ENCODE results near the gene ALK. TPM values are rescaled to one million over a fixed set of nuclear protein-coding genes. Genes with fewer than 3 reads are reported as not detected.
"Not testable (repeated sequence)": the region's sequence is repeated elsewhere in the genome, so short reads cannot be mapped to it uniquely, and the experiment has no call there.

ALK gene
- total RNA-seq, 1 donor from 2014 or later, result not detected

DNA sequence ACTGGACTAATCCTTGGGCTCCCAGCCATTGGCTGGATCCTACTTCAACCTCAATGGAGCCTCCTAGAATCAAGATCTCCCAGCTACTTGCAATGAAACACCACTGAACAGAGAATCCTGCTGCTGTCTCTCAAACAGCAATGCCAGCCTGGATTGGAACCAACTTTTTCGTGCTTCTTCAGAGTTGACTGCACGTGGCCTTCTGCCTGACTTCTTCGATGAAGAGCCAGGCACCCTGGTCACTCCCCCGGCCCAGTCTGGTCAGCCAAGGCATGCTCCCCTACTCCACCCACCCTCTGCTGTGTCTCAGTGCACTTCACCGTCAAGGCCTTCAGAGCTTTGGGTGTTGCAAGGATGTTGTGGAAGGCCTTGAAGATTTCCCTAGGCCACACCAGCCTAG lies 657.5 kb downstream of the ALK start:
- DNase-seq, result no peak

DNA sequence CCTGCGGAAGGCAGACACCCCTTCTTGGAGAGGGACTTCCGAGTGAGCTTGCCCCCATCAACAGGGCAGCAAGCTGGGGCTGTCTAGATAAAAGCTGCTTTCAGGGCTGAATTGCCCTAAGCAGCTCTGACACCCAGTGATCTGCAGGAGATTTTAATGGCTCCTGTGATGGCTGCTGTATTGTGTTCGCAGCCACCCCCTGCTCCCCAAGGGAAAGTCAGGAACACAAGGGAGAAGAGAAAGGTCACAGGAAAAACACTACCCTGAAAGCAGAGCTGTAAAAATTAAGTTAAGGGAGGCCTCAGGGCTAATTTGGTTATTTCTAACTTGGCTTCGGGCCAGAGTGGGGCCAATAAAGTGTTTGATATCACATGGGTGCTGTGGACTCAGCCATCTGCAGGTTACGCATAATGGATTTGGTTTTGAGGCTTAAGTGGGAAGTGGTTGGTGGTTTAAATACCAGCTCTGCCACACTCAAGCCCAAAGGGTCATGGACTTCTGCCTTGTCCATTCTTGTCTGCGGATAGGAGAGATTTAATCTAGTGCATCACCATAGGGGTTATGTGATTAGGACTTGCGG lies 658.6 kb downstream of the ALK start:
- no peak for DNase-seq

DNA sequence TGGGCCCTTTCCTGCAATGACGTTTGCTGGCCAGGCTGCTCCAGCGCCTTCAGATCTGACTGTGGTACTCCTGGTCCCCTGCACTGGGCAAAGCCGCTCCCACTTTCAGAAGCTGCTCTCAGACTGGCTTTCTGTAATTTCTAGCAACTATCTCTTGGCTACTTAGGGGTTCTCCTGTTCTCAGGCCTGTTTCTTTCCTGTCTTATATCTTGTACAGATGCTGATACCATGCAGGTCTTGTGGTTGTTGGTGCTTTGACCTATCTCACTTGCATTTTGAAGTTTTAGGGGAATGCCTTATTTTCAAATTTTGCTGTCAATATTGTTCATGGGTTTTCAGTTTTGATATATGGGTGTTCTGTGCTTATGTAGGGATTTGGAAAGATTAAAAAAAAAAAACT lies 660.4 kb downstream of the ALK start:
- peak; percentile 7 for DNase-seq

DNA sequence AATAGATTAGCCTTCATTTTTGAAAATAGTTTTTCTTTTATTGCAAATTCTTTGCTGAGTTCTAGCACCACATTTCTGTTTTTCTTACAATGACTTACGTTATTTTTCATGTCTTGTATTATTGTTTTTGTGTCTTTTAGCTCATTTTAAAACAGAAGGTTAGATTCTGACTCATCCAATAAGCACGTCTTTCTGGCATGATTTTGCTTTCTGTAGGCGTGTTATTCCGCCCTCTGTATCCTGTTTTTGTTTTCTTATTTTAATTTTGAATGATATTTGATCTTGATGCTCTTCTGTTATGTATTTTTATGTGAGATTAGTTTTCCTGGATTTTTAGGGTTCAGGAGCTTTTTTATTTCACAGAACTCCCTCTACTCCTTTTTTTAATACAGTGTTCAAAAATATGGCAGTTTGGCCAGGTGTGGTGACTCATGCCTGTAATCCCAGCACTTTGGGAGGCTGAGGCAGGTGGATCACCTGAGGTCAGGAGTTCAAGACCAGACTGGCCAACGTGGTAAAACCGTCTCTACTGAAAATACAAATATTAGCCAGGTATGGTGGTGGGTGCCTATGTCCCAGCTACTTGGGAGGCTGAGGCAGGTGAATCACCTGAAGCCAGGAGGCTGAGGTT lies 661.1 kb downstream of the ALK start:
- DNase-seq, result peak; percentile 75

DNA sequence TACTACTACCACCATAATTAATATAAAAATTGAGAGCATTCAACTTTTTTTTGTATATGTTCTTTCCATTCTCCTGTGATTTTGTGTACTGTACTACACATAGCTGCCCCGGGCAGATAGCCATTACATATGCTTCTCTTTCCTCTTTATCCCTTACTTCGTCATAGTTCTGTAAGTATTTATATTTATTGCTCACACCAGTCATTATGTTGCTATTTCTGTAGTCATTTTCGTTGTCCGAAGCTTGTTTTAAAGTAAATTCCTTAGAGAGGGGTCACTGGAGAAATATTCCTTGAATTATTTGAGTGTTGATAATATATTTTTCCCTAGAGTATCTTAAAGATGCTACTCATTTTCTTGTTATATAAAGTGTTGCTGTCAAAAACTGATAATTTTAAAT lies 662.2 kb downstream of the ALK start:
- peak; percentile 11 for DNase-seq

DNA sequence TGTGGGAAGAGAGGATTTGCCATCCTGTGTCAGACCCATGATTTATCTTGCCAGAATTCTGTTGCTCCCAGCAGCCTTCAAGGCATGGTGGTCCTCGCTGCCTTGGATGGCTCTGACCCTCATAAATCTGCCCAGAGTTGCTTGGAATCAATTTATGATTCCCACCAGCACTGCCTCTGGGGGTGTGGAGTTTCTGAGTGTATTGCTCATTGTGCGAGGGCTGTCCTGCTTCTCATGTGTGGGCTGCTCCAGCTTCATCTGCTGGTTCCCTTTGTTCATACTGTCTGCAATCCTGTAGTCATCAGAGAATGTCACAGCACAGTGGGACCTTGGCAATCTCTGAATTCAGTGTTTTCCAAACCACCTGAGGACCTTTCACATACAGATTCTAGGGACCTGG lies 666.4 kb downstream of the ALK start:
- no peak for DNase-seq

DNA sequence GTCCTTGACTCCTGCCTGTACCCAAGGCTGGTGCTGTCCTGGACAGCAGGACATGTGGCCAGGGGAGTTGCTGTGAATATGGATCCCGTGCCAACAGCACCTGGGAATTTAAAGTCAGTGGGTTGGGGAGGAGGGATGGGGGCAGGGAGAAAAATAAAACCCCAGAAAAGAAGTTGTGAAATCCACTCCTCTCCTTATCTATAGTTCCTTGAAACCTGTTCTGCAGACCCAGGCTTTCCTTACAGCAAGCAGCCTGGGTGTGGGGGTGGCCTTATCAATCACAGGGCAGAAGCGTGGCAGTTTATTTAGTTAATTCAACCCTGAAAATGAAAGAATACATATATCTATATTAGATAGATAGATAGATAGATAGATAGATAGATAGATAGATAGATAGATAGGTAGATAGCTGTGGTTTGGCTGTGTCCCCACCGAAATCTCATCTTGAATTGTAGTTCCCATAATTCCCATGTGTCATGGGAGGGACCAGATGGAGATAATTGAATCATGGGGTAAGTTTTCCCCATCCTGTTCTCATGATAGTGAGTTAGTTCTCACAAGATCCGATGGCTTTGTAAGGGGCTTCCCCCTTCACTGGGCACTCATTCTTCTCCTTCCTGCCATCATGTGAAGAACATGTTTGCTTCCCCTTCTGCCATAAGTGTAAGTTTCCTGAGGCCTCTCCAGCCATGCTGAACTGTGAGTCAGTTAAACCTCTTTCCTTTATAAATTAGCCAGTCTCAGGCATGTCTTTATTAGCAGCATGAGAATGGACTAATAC lies 667.7 kb downstream of the ALK start:
- not testable (repeated sequence) for DNase-seq

DNA sequence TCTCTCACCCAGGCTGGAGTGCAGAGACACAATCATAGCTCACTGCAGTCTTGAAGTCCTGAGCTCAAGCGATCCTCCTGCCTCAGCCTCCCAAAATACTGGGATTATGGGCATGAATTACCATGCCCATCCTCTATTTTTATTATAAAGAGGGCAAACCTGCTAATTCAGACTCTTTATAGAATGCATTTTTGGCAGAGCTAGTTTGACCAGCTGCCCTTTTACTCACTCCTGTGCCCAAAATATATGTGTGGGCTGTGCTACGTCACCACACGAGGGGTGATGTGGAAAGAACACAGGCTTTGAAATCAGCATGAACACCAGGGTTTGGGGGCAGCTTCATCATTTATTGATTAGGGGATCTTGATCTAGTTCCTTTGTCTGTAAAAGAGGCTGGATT lies 668.4 kb downstream of the ALK start:
- no peak for DNase-seq

DNA sequence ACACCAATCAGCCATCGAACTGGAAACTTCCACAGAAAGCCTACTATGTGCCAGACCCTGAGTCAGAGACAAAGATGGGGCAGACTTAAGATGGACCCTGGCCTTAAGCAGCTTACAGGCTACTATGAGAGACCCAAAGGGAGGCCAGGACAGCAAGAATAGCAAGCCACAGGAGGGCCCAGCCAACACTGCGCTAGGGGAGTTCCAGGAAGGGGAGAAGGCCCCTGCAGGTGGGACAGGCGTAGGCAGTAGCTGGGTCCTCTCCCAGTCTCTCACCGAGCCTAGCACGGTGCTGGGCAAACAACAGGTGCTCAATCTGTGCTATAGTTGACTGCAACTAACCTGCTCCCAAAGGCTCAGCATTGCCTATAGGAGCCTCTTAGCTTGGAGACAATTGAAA lies 670.0 kb downstream of the ALK start:
- no peak for DNase-seq

DNA sequence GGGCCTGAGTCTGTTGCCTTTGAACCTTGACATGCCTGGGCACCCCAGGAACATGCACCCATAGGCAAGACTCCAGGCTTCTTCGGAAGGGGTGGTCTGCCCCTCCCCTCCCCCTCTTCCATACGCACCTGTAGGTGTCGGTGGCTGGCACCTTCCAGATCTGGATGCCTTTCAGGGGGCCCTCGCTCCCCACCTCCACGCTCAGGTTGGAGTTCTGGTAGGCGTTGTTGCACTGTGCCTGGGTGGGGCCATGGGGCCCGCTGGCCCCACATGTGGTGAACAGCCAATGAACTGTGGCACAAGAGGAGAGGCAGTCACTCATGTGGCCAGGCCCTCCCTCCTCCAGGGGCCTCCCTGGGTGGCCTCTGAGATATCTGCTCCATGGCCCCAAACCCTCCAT lies 670.4 kb downstream of the ALK start:
- no peak for DNase-seq

DNA sequence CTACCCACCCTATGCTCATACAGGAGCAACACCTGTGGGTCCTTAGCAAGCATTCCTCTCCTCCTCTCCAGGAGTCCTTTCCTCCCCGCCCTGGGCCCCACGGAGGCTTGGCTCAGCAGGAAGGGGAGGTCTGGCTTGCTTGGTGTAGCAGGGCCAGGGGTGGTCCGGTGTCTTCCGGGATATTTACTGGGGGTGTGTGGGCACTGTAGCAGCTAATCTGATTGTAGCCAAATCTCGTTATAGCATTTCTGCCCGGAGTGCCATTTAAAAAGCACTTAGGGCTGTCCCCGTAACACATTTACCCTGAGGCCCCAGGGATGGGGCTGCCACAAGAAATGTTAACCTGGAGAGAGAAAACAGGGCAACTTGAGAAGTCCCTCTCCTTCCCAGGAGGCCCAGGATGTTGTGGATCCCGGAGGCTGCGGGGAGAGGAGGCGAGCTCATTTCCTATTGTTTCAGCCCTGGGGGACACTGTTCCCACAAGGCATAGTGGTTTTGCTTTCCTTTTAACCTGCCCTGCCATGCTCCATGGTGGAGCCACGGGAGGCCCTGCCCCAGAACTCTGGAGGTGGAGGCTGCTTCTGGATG lies 671.6 kb downstream of the ALK start:
- DNase-seq, result no peak

DNA sequence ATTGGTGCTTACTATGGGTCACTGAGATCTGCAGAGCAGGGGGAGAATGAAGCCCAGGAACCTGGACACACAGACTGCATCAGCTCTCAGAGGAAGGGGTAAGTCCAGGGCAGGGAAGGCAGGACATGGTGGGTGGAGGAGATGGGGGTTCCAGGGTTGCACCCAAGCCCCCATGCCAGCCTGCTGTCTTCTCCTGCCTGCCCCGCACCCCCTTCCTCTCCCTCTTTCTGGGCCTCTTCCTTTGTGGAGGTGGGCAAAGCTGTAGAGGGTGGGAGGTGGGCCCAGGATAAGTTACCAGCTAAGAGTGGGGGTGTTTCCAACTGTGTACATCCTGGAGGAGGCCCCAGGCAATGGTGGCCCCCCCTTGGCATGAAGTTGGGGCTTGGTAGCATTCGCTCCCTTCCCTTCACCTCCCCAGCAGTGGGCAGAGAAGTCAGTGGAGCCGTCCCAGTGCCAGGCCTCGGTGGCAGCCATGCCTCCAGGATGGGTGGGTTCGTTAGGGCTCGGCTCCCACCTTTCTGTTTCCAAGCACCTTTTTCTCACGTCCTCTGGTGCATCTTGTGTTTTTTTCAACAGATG lies 674.0 kb downstream of the ALK start:
- no peak for DNase-seq

DNA sequence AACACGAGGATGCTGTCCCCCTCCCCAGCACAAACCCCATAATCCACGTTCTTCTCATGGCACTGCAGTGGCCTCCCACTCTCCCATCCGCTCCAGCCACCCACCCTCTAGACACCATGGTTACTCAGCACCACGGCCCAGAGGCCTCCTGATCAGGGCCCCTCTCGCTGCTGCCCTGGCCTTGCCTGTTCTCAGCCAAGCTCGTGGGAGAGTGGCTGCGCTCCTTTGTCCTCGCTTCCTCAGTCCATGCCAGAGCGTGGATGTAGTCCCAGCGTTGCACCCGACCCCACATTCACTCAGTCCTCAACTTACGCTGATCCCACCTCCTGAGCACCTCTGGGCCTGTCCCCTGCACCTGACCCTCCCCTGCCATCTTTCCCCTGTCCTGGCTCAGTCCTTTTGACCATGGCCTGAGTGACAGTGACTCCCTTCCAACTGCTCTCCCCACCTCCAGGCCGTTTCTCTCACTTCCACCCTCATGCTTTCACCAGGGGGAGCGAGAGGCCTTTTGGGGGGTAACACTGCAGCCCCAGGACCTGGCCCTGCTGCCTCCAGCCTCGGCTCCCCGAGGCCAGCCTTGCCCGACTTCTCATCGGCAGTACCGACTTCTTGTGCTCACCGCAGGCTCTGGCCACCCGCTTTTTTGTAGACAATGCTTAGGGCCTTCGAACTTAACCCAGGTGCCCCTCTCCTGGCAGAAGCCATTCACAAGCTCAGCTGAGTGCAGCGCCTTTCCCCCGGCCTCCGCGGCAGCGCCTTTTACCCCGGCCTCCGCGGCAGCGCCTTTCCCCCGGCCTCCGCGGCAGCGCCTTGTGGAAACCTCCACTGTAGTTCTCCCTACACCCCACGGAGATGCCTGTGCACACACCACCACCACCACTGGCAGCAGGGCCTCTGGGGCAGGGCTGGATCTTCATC lies 674.7 kb downstream of the ALK start:
- no peak for DNase-seq

DNA sequence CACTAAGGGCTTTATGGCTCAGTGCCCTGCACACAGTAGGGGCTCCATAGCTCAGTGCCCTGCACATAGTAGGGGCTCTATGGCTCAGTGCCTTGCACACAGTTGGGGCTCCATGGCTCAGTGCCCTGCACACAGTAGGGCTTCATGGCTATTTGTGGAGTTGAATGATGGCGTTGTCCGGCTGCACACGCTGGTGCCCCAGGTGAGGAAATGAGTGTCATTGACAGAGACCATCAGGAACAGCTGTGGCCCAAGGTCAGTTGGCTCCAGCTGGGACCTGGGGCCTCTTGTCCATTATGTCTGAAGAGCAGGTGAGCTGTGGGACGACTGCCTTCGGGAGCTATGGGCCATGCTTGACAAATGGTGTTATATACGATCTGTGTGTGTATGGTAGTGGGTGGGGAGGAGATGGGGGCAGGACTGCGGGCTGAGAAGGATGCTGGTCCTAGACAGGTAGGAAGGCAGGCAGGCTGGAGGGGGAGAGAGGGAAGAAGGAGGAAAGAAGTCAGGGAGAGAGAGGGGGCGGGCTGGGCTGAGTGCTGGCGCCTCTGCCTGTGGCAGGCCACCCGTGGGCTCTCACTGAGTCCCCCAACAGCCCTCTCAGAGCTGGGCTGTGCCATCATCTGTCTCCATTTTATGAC lies 675.5 kb downstream of the ALK start:
- no peak for DNase-seq

DNA sequence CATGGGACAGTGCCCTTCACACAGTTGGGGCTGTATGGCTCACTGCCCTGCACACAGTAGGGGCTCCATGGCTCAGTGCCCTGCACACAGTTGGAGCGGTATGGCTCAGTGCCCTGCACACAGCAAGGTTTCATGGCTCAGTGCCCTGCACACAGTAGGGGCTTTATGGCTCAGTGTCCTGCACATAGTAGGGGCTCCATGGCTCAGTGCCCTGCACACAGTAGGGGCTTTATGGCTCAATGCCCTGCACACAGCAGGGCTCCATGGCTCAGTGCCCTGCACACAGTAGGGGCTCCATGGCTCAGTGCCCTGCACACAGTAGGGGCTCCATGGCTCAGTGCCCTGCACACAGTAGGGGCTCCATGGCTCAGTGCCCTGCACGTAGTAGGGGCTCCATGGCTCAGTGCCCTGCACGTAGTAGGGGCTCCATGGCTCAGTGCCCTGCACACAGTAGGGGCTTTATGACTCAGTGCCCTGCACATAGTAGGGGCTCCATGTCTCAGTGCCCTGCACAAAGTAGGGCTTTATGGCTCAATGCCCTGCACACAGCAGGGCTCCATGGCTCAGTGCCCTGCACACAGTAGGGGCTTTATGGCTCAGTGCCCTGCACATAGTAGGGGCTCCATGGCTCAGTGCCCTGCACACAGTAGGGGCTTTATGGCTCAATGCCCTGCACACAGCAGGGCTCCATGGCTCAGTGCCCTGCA lies 676.2 kb downstream of the ALK start:
- DNase-seq, result not testable (repeated sequence)

DNA sequence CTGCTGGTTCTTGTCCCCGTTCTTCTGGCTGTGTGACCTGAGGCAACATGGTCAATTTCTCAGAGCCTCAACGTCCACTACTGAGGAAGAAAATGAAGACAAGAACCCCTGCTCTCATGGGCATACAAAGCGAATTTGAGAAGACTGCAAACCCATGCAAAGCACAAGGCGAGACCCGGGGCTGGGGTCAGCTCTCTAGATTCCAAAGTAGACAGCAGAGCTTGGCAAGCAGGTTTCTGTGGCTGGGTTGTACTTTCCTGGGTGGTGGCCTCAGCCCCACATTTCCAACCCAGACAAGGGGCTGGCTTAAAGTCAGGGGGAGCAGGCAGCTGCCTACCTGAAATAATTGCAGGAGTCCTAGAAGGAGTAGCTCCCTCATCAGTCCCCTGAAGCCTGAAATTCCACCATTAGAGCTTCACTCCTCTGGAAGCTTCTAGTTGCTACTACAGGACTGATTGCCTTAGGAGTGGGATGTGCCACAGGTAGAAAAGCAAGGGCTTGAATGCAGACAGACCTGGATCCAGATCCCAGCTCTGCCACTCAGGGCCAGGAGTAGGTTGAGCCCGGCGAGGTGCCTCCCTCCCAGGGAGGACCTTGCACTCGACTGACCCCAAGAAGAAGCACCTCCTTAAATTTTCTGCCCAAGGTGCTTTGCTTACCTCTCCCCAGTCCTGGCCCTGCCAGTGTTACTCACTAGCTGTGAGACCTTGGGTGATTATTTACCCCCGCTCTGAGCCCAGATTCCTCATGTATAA lies 678.6 kb downstream of the ALK start:
- no peak for DNase-seq

DNA sequence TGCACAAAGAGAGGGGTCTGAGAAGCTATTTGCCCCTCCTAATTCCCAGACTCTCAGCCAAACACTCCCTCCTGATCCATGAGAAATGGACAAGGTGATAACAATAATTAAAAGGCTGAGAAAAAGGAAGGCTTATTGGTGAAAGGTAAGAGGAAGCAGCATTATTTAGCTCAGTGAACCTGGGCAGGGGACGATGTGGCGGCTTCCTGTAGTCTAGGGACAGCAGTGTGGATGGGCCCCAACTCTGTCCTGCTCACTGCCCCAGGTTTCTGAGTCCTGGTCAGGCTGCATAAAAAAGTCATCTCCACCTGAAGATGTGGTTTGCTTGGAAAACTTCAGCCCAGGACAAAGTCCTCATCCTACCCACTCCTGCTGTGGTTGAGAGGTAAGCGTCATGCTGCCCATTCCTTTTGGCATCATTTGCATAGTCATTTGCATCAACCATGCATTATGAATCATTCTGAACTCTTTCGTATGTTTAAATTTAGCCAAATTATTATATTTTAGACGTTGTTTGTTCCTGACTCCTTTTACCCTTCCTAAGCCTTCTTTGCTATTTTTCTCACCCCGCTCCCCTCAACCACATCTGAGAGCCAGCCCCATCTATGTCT lies 679.3 kb downstream of the ALK start:
- no peak for DNase-seq

DNA sequence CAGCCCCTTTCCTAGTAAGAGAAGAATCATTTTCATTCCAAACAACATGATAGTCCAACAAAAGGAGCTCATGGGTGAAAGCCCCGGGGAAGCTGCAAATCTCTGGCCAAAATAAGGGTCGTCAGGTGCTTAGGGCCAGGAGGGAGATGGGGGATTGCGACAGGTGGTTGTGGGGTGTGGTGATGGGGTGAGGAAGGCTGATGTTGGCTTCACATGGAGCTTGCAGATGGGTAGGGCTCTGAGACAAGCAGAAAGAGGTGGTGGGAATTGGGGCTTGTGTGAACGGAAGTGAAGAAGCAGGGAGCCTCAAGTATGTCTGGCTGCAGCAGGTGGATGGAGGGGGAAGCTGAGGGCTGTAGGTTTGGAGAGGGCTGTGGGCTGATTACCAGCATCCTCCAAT lies 680.0 kb downstream of the ALK start:
- no peak for DNase-seq

DNA sequence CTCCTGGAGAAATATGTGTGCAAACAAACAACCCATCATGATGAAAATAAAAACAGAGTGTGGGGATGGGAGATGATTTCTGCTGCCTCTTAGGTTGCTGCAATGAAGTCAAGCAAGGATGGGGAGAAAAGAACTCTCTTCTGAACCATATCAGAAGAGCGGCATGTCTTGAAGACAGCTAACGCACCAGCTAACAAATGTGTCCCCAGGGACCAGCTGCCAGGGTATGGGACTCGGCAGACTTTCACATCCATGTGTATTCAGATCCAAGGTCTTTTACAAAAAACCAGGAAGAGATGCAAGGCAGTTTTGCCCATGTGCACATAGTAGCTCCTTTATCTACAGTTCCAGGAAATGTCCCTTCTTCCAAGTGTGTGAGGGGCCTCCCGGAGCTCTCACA lies 680.8 kb downstream of the ALK start:
- DNase-seq, result no peak

Data from dermis blood vessel endothelial cell (primary cell).